Progenitor cell of endocrine pancreas (in vitro differentiated cells): ENCODE measurements around the gene COASY. TPM values are rescaled to one million over a fixed set of nuclear protein-coding genes. Genes with fewer than 3 reads are reported as not detected.
"Not testable (repeated sequence)": the region's sequence is repeated elsewhere in the genome, so short reads cannot be mapped to it uniquely, and the experiment has no call there.

Experiments used
- DNase-seq: peaks from one replicate; pipeline ENCODE4 v3.0.0; 2021; ENCODE audit warnings: low spot score; ENCODE audit not compliant: unreplicated experiment
- H3K27ac Mint-ChIP-seq: 2 replicates; pipeline ENCODE4 v1.8.0; 2021; ENCODE audit warnings: mild to moderate bottlenecking, moderate library complexity, mixed read lengths
- H3K27me3 Mint-ChIP-seq: 2 replicates; pipeline ENCODE4 v1.8.0; 2021; ENCODE audit warnings: mixed read lengths
- H3K36me3 Mint-ChIP-seq: 2 replicates; pipeline ENCODE4 v1.8.0; 2022; ENCODE audit warnings: mixed read lengths; ENCODE audit not compliant: insufficient read depth
- H3K4me1 Mint-ChIP-seq: 2 replicates; pipeline ENCODE4 v1.8.0; 2021; ENCODE audit warnings: low read depth, mixed read lengths
- H3K4me3 Mint-ChIP-seq: 2 replicates; pipeline ENCODE4 v1.8.0; 2021; ENCODE audit warnings: low read depth, mild to moderate bottlenecking, moderate library complexity, mixed read lengths
- H3K9me3 Mint-ChIP-seq: 2 replicates; pipeline ENCODE4 v1.8.0; 2021; ENCODE audit warnings: low read depth, mixed read lengths
- CTCF ChIP-seq: fragments of 200-600 bp; sonication (generic); IDR thresholded peaks from one replicate; pipeline ENCODE4 v1.5.0; 2021; ENCODE audit warnings: antibody characterized with exemption, mild to moderate bottlenecking; ENCODE audit not compliant: unreplicated experiment
- total RNA-seq: library from RNA; stranded (reverse); gene quantifications from 2 replicates; pipeline ENCODE4 v1.2.1, GENCODE V29; 2021

COASY gene
- total RNA-seq, 1 donor from 2014 or later, result 66.9 TPM

- Mint-ChIP-seq H3K4me1 (no peaks in the 10 kb centered on the region), H3K4me3 (no peak overlapping the region), H3K27me3 (no peaks in the 10 kb centered on the region), H3K36me3 (peaks cover 11% of the 10 kb centered on the region), H3K9me3 (no peaks in the 10 kb centered on the region), H3K27ac (no peak overlapping the region)
- DNase-seq, result no peak
- no peak for TF ChIP-seq CTCF
Measured at GRCh38 chr17:42543190-42544079, 18.5 kb upstream of the COASY start.

- H3K9me3 Mint-ChIP-seq, result no peaks in the 10 kb centered on the region
- no peak for TF ChIP-seq CTCF
- DNase-seq, result no peak
- H3K4me3 Mint-ChIP-seq, result no peak overlapping the region
- peaks cover 8% of the 10 kb centered on the region for H3K36me3 Mint-ChIP-seq
- peaks cover 4% of the 10 kb centered on the region for H3K4me1 Mint-ChIP-seq
- no peaks in the 10 kb centered on the region for H3K27me3 Mint-ChIP-seq
- H3K27ac Mint-ChIP-seq, result no peak overlapping the region
Measured at GRCh38 chr17:42544874-42545283, 17.1 kb upstream of the COASY start.

GRCh38 chr17:42545755-42546505 is 16.0 kb upstream of the COASY start:
- not testable (repeated sequence) for H3K4me1 Mint-ChIP-seq, DNase-seq, H3K27ac Mint-ChIP-seq, H3K27me3 Mint-ChIP-seq, H3K9me3 Mint-ChIP-seq, H3K4me3 Mint-ChIP-seq, H3K36me3 Mint-ChIP-seq

- Mint-ChIP-seq H3K36me3 (peaks cover 3% of the 10 kb centered on the region), H3K9me3 (no peaks in the 10 kb centered on the region), H3K4me1 (peaks cover 4% of the 10 kb centered on the region), H3K27me3 (no peaks in the 10 kb centered on the region), H3K27ac (no peak overlapping the region), H3K4me3 (peak overlapping the region; percentile 33)
- no peak for TF ChIP-seq CTCF
- no peak for DNase-seq
Measured at GRCh38 chr17:42547001-42547461, 14.9 kb upstream of the COASY start.

GRCh38 chr17:42547698-42548069 is 14.3 kb upstream of the COASY start:
- Mint-ChIP-seq H3K27me3 (no peaks in the 10 kb centered on the region), H3K4me3 (no peak overlapping the region), H3K36me3 (peaks cover 3% of the 10 kb centered on the region), H3K4me1 (peaks cover 4% of the 10 kb centered on the region), H3K9me3 (no peaks in the 10 kb centered on the region), H3K27ac (no peak overlapping the region)
- no peak for TF ChIP-seq CTCF
- no peak for DNase-seq
